Epithelial cell of proximal tubule (primary cell): Measurements from ENCODE around the gene RABGAP1L. TPM values are rescaled to one million over a fixed set of nuclear protein-coding genes. Genes with fewer than 3 reads are reported as not detected.

Experiments used
- DNase-seq: peaks from one replicate; pipeline ENCODE4 v3.0.0-alpha.2; 2011; ENCODE audit warnings: low read depth
- H3K4me3 ChIP-seq: 2 replicates; pipeline ENCODE4 v1.5.1; 2011; ENCODE audit warnings: low read depth, mild to moderate bottlenecking, low read length
- CTCF ChIP-seq: conservative IDR thresholded peaks from 2 replicates; pipeline ENCODE4 v1.5.1; 2012; ENCODE audit warnings: low read depth, mild to moderate bottlenecking, low read length
- total RNA-seq: library from RNA; depleted of rRNA; stranded (reverse); fragments of >200 nt; gene quantifications from 2 replicates; pipeline ENCODE4 v1.2.3, GENCODE V29; 2015

The RABGAP1L gene
- total RNA-seq, 1 donor from 2014 or later, result 16.3 TPM

DNA sequence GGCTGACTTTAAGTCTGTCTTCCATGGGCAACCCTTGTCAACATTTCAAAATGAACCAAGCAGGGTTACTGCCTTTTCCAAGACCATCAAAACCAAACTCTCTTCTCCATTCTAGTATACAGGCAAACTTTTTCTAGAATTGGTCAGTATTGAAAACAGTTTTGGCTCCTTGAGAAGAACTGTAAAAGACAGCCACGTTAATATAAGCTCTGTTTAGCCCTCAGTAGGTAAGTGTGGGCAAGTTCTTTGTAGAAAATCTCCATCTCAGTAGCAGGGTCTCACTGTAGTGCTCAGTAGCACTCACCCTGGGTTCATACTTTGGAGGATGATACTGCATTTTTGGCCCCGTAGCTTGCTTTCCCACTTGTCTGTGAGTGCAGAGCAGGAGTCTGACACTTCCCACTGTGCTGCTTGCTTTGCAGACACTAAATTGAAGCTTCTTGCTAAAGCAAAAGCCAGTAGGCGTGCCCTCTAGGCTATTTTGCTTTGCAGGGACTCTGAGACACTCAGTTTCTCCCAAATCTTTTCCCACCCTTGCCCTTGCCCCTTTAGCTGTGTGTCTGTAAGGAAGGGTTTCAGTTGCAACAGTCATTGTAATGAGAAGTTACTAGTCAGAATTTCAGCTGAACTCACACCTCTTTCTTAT lies 806.2 kb downstream of the RABGAP1L start:
- H3K4me3 ChIP-seq, result no peak overlapping the region
- no peak for TF ChIP-seq CTCF
- DNase-seq, result no peak

DNA sequence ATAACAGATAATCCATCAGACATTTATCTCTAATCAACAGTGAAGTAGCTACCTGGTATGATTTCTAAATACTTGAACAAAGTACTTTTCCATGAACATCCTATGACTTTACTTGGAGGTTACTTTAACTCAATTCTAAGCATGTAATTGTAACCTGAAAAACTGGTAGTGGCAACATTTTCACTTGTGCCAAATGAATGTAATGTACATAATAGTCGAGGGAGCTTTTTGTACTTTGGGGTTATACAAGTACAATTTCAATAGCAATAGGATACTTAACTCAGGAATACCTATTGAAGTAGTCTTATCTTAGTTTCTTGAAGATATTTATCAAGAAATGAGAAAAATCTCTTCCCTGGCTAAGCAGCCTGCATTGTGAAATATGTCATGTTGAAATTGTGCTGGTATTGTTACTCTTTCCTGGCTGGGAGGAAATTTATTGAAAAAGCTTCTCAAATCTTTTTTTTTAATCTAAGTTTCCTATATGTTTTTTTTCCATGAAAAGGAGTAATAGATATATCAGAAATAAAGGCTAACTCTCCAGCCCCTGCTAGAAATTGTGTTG lies 806.8 kb downstream of the RABGAP1L start:
- TF ChIP-seq CTCF, result no peak
- DNase-seq, result no peak
- H3K4me3 ChIP-seq, result no peak overlapping the region

- no peak overlapping the region for H3K4me3 ChIP-seq
- no peak for DNase-seq
- no peak for TF ChIP-seq CTCF
Observed at GRCh38 chr1:174967845-174968705, 808.8 kb downstream of the RABGAP1L start.

- no peak overlapping the region for H3K4me3 ChIP-seq
- DNase-seq, result peak; percentile 63
- TF ChIP-seq CTCF, result no peak
Observed at GRCh38 chr1:174968750-174969244, 809.5 kb downstream of the RABGAP1L start.

- no peak for TF ChIP-seq CTCF
- DNase-seq, result no peak
- H3K4me3 ChIP-seq, result no peak overlapping the region
Observed at GRCh38 chr1:174969977-174970376, 810.7 kb downstream of the RABGAP1L start.

DNA sequence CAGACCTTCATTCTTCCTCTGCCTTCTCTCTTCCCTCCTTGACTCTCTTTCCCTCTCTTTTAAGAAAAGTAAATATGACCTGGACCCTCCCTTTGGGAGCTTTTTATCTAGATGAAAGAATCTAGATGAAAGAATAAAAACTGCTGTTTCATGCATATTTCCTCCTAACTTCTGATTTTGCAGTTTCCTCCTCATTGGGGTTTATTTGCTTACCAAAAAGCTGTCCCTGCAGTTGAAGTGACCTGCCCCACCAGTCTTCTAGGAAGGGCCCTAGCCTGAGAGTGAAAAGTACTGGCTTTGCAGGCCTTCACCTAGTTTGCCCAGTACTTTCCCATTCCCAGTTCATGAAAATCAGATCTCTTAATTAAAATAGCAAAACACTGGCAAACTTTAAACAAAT lies 812.1 kb downstream of the RABGAP1L start:
- no peak overlapping the region for H3K4me3 ChIP-seq
- no peak for DNase-seq
- TF ChIP-seq CTCF, result no peak
